ENCODE data around the gene CFAP46.
"Not testable (repeated sequence)": the region's sequence is repeated elsewhere in the genome, so short reads cannot be mapped to it uniquely, and the experiment has no call there.

The CFAP46 gene

GRCh38 chr10:132776186-132776585 lies 166.2 kb downstream of the CFAP46 start:
- no peak for DNase-seq (ENCODE audit: low read depth)
- no peak overlapping the region for H3K4me3 ChIP-seq (ENCODE audit: control insufficient read depth, low read depth, low read length)
- TF ChIP-seq, protein P1, sequence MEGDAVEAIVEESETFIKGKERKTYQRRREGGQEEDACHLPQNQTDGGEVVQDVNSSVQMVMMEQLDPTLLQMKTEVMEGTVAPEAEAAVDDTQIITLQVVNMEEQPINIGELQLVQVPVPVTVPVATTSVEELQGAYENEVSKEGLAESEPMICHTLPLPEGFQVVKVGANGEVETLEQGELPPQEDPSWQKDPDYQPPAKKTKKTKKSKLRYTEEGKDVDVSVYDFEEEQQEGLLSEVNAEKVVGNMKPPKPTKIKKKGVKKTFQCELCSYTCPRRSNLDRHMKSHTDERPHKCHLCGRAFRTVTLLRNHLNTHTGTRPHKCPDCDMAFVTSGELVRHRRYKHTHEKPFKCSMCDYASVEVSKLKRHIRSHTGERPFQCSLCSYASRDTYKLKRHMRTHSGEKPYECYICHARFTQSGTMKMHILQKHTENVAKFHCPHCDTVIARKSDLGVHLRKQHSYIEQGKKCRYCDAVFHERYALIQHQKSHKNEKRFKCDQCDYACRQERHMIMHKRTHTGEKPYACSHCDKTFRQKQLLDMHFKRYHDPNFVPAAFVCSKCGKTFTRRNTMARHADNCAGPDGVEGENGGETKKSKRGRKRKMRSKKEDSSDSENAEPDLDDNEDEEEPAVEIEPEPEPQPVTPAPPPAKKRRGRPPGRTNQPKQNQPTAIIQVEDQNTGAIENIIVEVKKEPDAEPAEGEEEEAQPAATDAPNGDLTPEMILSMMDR (conservative IDR thresholded peaks at IDR 0.05; ENCODE audit: control insufficient read depth, insufficient read depth, low read depth, low read length), result no peak

GRCh38 chr10:132774902-132775863 lies 167.2 kb downstream of the CFAP46 start:
- TF ChIP-seq, protein P1 (conservative IDR thresholded peaks at IDR 0.05; ENCODE audit: control insufficient read depth, insufficient read depth, low read depth, low read length), result no peak
- H3K4me3 ChIP-seq (ENCODE audit: control insufficient read depth, low read depth, low read length), result no peak overlapping the region
- no peak for DNase-seq (ENCODE audit: low read depth)

- H3K4me3 ChIP-seq (ENCODE audit: control insufficient read depth, low read depth, low read length), result no peak overlapping the region
- DNase-seq (ENCODE audit: low read depth), result no peak
- TF ChIP-seq, protein P1 (conservative IDR thresholded peaks at IDR 0.05; ENCODE audit: control insufficient read depth, insufficient read depth, low read depth, low read length), result no peak
Measured at GRCh38 chr10:132774181-132774901, 168.0 kb downstream of the CFAP46 start.

DNA sequence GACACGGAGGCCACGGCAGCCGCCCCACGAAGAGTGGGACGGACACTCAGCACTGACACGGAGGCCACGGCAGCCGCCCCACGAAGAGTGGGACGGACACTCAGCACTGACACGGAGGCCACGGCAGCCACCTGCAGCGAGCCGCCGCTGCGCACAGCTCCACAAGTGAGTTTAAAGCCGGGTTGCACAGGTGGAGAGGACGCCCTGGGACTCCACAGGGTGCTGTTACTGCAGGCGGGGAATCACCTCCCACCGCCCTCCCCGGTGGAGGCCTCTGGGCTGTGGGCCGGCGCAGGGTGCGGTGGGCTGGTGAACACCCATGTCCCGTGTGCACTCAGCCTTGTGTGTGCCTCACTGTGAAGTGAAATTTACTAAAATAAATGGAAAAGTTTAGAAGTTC lies 169.6 kb downstream of the CFAP46 start:
- DNase-seq (ENCODE audit: low read depth); H3K4me3 ChIP-seq (ENCODE audit: control insufficient read depth, low read depth, low read length): not testable (repeated sequence)

GRCh38 chr10:132770061-132771021 lies 172.0 kb downstream of the CFAP46 start:
- no peak overlapping the region for H3K4me3 ChIP-seq (ENCODE audit: control insufficient read depth, low read depth, low read length)
- DNase-seq (ENCODE audit: low read depth), result no peak
- TF ChIP-seq, protein P1 (conservative IDR thresholded peaks at IDR 0.05; ENCODE audit: control insufficient read depth, insufficient read depth, low read depth, low read length), result no peak

- H3K4me3 ChIP-seq (ENCODE audit: control insufficient read depth, low read depth, low read length), result no peak overlapping the region
- DNase-seq (ENCODE audit: low read depth), result no peak
- TF ChIP-seq, protein P1 (conservative IDR thresholded peaks at IDR 0.05; ENCODE audit: control insufficient read depth, insufficient read depth, low read depth, low read length), result no peak
Measured at GRCh38 chr10:132768346-132769248, 173.8 kb downstream of the CFAP46 start.
